COR-L47 (cell line): Measurements from ENCODE around the gene LEP.
"Not testable (repeated sequence)": the region's sequence is repeated elsewhere in the genome, so short reads cannot be mapped to it uniquely, and the experiment has no call there.

Experiments
- DNase-seq: peaks from one replicate; lab custom pipeline; 2025; lab: John Stamatoyannopoulos, UW

LEP gene

DNA sequence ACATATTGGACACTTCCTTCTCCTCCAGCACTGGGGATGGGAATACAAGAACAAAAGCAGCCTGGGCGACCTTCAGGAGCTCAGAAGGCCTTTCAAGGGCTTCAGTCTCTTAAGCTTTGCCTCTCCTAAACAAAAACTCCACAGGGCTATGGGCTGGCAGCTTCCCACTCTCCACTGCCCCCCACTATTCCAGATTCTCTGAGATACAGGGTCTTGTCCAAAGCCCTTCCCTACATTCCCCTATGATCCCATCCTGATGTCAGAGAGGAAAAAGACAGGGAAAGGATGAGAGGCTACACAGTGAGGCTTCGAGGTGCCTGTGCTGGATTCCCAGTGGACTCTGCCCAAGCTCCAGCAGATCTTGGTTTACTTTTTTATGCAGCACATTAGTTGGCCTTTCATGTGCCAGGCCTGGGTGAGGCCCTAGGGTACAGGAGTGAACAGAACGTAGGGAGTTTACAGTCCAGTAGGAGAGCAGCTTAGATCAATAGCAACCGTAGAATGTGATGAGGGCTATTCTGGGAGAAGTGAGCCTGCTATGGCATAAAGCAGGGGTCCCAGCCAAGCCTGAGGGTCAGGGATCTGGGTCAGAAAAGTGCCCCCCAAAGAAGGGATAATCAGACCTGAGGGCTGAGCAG lies 33.3 kb downstream of the LEP start:
- DNase-seq = no peak

DNA sequence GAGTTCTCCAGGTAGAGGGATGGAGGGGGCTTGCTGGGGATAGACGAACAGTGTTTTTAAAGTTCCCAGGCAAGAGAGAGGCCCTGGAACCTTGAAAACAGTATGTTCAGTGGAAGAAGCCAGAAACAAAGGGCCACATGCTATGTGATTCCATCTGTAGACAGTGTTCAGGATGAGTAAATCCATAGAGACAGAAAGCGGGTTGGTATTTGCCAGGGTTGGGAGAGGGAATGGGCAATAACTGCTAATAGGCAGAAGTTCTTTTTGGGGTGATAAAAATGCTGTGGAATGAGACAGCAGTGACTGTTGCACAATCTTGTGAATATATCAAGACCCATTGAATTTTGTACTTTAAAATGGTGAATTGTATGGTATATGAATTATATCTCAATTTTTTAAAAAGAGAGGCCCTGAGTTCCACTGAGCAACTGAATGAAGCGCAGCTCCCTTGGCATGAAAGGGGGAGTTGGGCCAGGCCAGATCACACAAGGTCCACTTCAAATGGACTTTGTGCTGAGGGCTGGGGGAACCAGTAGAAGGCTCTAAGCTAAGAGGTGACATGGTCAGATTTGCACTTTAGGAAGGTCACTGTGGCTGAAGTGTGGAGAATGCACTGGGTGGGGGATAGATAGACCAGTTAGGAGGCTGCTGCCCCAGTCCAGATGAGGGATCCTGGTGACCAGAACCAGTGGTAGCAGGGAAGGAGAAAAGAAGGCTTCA lies 34.0 kb downstream of the LEP start:
- DNase-seq = no peak

DNA sequence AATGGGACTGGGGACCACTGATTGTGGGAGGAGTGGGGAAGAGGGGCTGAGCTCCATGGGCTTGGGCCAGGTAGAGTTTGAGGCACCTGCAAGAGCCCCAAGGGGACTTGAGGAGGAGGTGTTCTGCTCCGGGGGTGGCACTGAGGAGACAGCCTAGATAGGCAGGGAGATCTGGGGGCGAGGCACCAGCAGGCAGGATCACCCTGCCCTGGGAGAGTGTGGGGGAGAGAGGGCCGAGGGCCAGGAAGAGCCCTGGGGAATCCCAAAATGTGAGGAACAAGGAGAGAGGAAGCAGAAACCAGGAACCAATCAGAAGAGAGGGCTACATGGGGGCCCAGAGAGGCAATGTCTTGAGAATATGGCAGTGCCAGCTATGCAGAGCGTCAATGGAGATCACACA lies 34.6 kb downstream of the LEP start:
- DNase-seq = no peak

DNA sequence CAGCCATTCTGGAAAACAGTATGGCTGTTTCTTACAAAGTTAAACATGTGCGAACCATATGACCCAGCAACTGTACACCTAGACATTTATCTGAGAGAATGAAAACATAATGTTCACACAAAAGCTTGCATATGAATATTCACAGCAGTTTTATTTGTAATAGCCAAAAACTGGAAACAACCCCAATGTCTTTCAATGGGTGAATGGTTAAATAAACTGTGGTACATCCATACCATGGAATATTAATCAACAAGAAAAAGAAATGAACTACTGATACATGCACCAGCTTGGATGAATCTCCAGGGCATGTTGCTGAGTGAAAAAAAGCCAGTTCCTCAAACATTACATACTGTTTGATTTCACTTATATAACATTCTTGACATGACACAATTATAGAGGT lies 37.3 kb downstream of the LEP start:
- no peak for DNase-seq

DNA sequence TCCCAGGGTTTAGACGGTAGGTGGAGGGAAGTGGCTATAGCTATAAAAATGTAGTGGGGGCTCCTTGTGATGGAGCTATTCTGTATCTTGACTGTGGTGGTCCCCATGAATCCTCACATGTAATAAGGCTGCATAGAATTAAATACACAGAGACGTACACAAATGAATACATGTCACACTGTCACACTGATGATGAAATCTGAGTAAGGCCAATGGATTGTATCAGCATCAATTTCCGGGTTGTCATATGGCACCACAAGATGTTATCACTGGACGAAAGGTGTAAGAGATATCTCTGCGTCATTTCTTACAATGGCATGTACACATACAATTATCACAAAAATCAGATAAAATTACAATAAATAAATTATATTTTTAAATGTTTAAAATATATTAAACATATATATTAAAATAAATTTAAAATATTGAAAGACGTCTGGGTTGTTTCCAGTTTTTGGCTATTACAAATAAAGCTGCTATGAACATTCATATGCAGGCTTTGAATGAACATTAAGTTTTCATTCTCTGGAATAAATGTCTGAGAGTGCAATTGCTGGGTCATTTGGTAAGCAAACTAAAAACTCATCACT lies 38.1 kb downstream of the LEP start:
- no peak for DNase-seq

DNA sequence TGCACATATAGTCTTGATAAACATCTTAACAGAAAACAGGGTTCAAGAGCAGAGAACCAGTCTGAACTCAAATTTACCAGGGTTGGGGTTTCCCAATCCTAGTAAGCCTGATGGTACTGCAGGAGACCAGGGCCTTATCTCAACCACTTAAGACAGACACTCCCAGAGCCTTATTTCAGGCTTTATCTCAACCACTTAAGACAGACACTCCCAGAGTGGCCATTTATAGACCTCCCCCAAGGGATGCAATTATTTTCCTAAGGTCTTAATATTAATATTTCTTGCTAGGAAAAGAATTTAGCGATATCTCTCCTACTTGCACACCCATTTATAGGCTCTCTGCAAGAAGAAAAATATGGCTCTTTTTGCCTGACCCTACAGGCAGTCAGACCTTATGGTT lies 39.4 kb downstream of the LEP start:
- DNase-seq = not testable (repeated sequence)

DNA sequence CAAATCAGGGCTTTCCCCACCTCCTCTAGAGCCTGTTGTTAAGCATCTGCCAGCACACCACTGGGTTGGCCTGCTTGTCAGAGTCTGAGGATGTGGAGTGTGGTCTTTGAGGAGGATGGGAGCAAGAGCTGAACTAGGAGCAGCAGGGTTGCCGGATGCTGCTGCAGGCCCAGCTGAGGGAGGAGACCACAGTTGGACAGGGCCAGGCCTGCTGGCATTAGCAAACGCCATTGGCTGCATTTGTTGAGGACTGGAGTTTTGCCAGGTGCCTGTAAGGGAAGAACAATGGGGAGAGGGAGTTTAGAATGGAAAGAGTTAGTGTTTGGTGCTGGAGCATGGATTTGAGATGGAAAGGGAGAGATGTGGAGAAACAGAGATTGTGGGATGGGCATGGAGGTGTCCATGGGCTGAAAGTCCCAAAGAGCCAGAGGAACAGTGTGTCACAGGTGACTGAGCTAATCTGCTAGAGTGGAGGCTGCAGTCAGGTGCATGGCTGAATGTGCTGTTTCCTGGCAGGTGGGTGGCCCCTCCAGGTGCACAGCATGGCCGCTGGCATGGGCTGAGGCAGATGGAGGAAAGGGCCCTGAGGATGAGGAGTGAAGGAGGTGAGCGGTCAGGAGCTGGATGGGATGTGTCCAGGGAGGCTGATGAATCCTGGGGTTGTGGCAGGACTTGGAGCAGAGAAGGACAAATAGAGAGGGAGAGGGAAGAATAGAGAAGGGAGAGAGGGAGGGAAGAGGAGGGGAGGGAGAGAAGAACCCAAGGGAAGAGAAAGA lies 40.7 kb downstream of the LEP start:
- peak; percentile 51 for DNase-seq

DNA sequence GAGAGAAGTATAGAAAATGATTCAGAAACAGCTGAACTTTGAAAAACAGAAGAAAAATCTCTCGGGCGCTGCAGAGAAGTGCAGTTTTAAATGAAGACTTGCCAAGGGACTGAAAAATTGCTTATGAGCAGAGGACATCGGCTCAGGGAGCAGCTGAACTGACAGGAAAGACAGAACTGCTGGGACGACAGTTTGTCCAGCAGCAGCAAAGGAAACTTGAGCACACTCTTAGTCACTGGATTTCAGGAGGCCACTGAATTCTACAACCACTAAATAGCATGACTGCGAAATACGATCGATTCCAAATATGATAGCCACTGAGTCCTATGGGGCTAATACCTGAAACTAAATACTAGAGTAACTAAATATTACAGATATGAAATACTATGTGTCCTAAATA lies 43.0 kb downstream of the LEP start:
- DNase-seq = no peak

DNA sequence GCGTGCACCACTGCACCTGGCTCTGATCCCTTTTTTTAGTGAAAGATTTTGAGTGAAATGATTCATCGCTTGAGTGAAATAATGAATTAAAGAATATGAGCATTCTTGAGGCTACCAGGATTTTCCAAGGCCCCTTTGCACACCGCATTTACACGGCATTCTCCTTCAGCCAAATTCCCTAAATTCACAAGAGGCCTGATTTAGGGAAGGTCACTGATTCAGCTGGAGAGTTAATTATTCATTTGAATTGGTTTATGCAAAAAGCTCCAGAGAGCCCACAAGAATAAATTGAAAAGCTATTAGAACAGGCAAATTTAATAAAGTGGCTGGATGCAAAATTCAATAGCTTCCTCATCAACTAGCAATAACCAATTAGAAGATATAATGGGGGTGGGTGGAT lies 46.5 kb downstream of the LEP start:
- DNase-seq = no peak

DNA sequence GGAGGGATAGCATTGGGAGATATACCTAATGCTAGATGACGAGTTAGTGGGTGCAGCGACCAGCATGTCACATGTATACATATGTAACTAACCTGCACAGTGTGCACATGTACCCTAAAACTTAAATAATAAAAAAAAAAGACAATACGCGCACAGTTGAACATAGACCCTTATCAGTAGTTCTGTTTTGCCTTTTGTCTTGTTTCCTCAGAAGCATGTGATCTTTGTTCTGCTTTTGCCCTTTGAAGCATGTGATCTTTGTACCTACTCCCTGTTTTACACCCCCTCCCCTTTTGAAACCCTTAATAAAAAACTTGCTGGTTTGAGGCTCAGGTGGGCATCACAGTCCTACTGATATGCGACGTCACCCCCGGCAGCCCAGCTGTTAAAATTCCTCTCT lies 56.9 kb downstream of the LEP start:
- DNase-seq = not testable (repeated sequence)

DNA sequence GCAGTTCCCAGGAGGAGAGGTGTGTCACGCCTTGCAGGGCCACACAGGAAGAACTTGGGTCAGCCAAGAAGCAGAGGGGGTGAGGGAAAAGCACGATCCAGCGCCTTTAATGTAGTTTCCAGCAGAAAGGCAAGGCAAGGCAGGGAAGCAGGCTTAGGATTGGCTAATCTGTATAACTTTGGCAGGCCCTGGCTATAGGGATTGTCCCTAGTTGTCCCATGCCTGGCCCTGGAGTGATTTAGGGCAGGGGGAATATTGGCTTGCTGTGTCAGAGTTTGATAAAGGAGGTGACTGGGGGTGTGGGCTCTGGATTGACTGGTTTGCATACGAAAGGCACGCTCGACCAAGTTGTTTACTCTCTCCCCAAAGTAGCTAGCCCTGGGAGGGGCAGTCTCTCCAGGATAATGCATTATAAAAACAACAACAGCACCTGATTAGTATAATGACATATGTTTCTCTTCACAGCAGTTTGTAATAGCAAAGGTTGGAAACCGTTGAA lies 58.1 kb downstream of the LEP start:
- no peak for DNase-seq

DNA sequence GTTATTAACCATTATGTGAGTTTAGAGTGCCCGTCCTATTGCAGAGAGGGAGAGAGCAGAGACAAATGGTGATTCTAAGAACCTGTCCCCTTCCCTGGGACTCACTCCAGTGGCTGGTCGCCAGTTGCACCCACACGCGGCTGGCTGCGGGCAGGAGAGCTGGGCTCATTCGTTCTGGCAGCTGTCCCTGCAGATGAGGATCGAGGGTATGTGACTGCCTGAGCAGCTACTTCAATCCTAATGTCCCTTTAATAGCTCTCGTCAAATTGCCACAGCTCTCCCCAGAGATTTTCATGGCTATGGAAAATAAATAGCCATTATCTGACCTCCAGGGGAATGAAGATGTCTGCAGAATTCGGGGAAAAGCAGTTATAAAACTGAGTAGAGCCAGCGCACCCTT lies 61.1 kb downstream of the LEP start:
- no peak for DNase-seq

DNA sequence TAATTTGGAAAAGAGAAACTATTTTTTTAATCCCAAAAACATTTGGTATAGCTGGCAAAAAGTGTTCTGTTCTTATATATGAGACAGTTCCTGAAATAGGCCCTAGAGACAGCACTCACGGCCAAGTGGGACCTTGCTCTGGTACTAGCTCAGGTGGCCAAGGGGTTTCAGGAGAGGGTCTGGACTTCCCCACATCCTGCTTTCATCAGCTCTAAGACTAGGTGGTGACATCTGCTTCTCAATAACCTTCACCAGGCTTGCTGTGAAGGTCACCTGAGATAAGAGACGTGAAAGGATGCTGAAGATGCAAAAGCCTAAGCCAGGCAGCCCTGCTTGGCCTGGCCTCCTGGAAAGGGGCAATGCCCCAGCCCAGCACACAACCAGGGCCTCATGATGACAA lies 62.1 kb downstream of the LEP start:
- no peak for DNase-seq

DNA sequence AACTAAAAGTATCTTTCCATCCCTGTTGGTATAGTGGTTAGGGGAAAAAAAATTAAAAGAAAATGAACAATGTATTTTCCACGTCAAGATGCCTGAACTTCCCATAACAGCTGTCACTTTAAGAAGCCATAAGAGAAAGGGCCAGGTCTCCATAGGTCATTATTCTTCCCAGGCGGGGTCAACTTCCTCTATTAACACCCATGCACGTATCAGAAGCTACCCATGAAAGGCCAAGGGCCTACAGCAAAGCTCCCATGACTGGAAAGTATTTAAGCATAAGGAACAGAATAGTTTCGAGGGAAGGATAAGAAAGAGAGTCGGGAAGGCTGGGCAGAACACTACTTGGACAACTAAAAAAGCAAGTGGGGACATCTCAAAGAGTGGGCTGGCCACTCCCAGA lies 62.6 kb downstream of the LEP start:
- DNase-seq = no peak

DNA sequence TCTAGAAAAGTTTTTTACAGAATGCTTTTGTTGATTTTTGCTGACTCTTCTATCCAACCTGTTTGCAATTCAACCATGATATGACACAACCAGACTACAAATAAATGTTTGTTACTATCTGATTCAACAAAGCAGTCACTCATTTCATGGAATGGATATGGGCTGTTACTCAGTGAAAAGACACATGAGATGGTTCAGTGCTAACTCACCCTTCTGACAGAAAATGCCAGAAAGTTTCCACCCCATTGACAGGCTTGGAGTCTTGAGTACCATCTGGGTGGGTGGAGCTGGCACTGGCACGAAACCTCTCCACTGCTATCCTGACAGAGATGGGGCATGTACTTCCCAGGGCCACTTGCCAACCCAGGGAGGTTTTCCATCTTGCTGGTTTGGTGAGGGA lies 63.1 kb downstream of the LEP start:
- DNase-seq = no peak

DNA sequence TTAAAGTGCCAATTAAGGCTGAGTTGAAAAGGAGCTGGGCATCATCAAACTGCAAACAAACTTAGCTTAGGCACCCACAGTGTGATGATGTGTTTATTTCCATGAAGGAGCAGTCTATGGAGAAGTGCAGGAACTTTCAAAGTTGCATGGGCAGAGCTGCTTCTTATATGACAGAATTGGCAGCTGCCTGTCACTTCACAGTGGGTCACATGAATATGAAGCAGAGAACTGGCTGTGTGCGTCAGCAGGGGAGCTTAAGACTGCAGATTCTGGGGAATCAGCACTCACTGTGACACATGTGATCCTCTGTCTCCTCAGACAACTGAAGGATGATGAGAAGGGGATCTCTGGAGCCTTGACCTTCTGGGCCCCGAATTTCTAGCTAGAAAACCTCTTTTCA lies 66.0 kb downstream of the LEP start:
- no peak for DNase-seq
